ENCODE data around the gene SYT6.

DNA sequence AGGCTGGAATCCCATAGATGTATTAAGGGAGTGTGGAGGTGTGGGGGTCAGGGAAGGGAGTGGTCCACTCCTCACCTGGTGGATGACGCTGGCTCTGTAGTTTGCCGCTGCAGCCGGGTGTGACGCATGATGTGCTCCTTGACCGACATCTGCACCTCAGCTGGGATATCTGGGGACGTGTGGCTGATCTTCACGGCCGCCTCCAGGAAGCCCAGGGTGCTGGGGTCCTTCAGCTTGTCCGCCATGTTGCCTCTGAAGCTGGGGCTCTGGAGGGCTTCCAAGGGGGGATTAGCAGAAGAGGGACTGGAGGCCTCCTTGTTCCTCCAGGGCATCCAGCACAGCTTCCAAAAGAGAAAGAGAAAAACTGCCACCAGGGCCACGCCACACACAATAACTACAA, 14.1 kb downstream of the SYT6 start:
- TF ChIP-seq POLR2A (IDR thresholded peaks at IDR 0.05; ENCODE audit: low read depth, low read length) (no peak), POLR2AphosphoS5 (IDR thresholded peaks at IDR 0.05; ENCODE audit: low read depth, low read length) (no peak), POU2F2 (IDR thresholded peaks at IDR 0.05; ENCODE audit: low read depth, low read length) (no peak), PAX5 (IDR thresholded peaks at IDR 0.05; ENCODE audit: insufficient read depth, low read length, severe bottlenecking) (no peak), TAF1 (IDR thresholded peaks at IDR 0.05; ENCODE audit: low read depth, low read length) (no peak)
